Left renal pelvis (tissue), 4 donors: Measurements from ENCODE around the gene SEC24D. TPM values are rescaled to one million over a fixed set of nuclear protein-coding genes. Genes with fewer than 3 reads are reported as not detected.
A peak's percentile ranks its signal among the peaks of the same experiment; 100 is the strongest.
"Not testable (repeated sequence)": the region's sequence is repeated elsewhere in the genome, so short reads cannot be mapped to it uniquely, and the experiment has no call there.

Source experiments
- DNase-seq, 4 donors: peaks; one replicate each; pipeline ENCODE4 v3.0.0-alpha.2; 2013; ENCODE audit warnings: low read depth in 4 of 4, low spot score in 3 of 4
- polyA plus RNA-seq, 4 donors: library from polyadenylated mRNA; unstranded; fragments of 120-200 nt; gene quantifications; one replicate each; pipeline ENCODE4 v1.2.1, GENCODE V29; 2013; ENCODE audit not compliant: insufficient read length in 4 of 4

SEC24D gene
- 10 to 100 TPM; 35.0 to 80.2 (median 47.3) TPM for polyA plus RNA-seq

- peak; percentile 72 to 79 (median 76) for DNase-seq
Measured at GRCh38 chr4:118835571-118836300, at the start of gene SEC24D. TSS of gene SEC24D (minus strand) at chr4:118836126. CDS start at chr4:118833696, 2,430 bp downstream.

DNA sequence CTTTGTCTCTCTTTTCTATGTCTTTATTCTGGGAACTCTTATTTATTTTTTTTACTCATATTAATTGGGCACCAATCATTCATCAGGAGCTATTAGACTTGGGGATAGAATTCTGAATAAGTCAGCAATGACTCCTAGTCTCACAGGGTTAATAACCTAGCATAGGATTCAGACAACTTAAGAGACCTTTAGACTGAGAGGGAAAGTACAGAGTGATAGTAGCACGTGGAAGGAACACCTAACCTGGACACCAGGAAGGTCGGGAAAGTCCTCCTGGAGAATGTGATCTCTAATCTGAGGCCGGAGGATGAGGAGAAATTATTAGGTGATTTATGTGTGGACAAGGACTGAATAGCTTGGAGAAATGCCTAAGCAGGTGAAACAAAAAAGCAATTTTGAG is 48.8 kb upstream of the SEC24D start:
- DNase-seq: no peak

- DNase-seq: no peak
Measured at GRCh38 chr4:118883861-118884260, 47.9 kb upstream of the SEC24D start.

- DNase-seq: no peak
Measured at GRCh38 chr4:118881512-118882146, 45.7 kb upstream of the SEC24D start.

- no peak for DNase-seq
Measured at GRCh38 chr4:118879409-118879808, 43.5 kb upstream of the SEC24D start.

GRCh38 chr4:118878507-118878906 is 42.6 kb upstream of the SEC24D start:
- DNase-seq: not testable (repeated sequence)

- no peak for DNase-seq
Measured at GRCh38 chr4:118877797-118878196, 41.9 kb upstream of the SEC24D start.

GRCh38 chr4:118872181-118872580 is 36.3 kb upstream of the SEC24D start:
- no peak for DNase-seq

- no peak for DNase-seq
Measured at GRCh38 chr4:118869808-118870342, 33.9 kb upstream of the SEC24D start.

DNA sequence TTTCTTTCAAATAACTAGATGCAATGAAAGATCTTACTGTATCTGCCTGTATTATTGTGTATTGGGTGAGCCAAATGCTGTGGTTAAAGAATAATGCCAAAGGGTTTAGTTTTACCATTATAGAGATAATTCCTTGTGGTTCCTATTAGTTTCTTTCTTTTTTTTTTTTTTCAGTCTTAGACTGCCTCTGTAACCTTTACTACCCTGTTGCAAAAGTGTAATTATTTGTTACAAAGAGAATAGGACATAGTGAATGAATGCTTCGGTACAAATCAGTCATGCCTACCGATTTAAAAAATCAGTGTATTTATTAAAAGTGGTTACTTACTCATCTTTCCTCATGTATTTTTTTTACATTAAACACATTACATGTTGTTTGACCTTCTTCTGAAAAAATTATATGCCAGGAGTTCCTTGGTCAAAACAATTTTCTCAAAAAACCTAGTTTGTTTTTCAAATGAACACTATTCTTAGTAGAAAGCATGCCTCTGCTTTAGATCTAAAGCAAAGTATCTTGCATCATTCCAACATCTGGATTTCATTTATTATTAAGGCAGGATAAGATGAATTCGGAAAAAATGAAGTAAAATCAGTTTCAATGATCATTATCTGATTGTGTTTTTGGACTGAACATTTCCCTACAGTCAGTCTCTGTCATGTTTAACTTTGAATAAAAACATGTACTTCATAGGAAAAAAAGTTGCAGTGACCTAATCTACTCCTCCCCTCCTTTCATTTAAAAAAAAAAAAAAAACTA is 31.6 kb upstream of the SEC24D start:
- no peak for DNase-seq

- no peak for DNase-seq
Measured at GRCh38 chr4:118866442-118866841, 30.5 kb upstream of the SEC24D start.

DNA sequence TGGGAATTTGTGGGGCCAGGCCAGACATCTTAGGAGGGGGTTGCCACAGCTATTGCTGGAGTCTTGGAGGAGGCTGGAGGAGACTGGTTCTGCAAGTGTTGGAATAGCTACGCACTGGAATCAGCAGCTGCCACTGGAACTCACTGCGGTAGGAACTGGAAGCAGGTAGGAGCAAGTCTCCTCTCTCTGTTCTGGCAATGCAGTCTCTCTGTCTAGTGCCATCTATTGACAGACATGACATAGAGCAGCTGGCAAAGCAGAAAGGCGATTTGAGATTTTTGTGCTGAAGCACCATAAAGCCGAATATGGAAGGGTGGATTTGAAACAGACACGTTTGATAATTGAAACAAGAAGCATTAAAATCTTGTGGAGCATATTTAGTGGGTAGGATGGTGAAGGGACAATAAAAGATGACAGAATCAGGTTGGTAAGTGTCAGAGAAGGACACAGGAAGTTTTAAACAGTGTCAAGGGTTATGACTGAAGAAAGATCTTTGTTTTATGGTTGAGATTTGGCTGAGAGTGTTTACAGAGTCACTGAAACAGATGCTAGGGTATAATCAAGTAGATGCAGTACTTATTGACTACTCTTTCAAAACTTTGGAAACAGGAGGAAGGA is 29.3 kb upstream of the SEC24D start:
- DNase-seq: no peak

DNA sequence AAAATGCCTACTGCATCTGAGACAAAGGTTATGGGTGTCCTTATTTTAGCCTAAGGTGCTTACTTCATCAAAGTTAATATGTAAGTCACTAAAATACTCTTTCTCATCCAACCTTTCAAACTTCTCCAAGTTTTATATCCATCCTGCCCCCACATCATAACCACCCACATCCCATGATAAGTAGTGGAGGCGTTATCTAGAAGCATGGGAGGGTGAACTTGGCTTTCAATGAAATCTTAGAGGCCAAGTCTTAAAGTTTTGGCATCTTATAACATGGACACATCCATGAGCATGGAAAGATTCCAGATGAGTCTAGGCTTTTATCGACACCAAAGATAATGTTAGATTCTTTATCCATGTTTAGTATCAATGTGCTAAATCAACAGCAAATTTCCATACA is 22.9 kb upstream of the SEC24D start:
- DNase-seq: no peak

DNA sequence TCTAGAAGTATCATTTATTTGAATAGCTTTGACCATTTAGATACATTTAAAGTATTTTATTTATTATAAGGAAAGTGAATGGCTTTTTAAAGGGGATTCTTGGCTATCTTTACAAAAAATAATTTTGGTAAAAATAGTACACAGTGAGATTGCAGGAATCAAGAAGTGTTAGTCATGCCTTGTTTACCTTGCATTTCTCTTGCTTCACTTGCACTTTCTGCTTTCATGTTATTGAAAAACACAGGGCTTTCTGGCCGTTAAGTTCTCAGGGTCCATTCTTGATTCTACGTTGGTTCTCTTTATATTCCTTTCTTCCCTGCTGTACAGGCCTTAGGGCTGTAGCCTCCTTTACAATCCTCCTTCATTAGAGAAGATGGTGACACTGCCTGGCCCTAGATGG is 21.8 kb upstream of the SEC24D start:
- no peak for DNase-seq

GRCh38 chr4:118850488-118851173 is 14.7 kb upstream of the SEC24D start:
- no peak for DNase-seq

- no peak for DNase-seq
Measured at GRCh38 chr4:118849867-118850487, 14.1 kb upstream of the SEC24D start.

DNA sequence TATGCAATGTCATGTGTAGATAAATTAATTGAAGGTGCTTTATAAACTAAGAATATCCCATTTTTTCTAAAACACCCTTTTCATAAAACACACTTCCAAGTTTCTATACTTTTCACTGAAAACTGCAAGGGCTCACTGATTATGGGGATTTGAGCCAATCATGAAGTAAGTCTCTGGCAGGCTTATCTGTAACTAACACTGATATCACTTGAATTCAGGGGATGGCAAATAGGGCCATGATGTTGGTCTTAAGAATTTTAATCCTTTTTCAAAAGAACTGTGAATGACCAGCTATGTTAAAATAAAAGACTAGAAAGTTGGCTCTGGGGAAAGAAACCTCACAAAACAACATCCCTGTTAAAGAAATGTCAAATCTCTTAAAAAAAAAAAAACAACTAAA is 13.0 kb upstream of the SEC24D start:
- DNase-seq: no peak

GRCh38 chr4:118848242-118848641 is 12.3 kb upstream of the SEC24D start:
- no peak for DNase-seq

DNA sequence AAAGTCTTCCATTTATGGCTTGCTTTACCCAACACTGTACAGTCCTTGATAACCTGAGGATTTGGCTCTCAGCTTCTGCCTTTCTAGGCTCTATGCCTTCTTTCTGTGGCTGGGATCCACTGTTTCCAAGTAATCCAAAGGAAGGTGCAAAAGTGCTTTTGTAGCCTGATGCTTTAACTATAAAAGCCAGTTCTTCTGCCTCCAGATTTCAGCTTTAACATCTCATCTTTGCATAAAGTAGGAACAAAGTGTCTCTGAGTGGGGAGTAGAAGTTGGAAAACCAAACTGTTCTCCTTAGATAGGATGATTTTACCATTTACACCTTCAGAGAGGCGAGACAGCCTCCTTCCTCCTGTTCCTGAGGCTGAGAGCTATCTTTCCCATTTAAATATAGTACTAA is 11.1 kb upstream of the SEC24D start:
- DNase-seq: no peak

DNA sequence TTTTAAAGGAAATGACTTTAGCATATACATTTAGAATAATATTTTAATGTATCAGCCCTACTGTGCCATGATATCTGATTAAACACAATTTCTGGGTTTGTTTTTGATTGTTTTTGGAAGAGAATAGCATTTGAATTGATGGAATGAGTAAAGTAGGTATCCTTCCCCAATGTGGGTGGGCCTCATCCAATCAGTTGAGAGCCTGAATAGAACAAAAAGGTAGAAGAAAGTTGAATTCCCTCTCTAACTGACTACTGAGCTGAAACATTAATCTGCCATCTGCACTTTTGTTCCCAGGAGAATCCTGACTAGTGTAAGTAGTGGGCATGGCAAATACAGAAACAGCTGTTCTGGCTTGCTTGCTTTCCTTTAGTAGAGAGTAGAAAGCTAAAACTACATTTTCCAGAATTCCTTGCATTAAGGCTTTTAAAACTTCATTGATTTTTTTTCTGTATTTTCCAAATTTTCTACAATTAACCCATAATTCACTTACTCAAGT is 9.7 kb upstream of the SEC24D start:
- no peak for DNase-seq
